ENCODE measurements around the gene LIPG.
A peak's percentile ranks its signal among the peaks of the same experiment; 100 is the strongest.
"Not testable (repeated sequence)": the region's sequence is repeated elsewhere in the genome, so short reads cannot be mapped to it uniquely, and the experiment has no call there.

LIPG gene

DNA sequence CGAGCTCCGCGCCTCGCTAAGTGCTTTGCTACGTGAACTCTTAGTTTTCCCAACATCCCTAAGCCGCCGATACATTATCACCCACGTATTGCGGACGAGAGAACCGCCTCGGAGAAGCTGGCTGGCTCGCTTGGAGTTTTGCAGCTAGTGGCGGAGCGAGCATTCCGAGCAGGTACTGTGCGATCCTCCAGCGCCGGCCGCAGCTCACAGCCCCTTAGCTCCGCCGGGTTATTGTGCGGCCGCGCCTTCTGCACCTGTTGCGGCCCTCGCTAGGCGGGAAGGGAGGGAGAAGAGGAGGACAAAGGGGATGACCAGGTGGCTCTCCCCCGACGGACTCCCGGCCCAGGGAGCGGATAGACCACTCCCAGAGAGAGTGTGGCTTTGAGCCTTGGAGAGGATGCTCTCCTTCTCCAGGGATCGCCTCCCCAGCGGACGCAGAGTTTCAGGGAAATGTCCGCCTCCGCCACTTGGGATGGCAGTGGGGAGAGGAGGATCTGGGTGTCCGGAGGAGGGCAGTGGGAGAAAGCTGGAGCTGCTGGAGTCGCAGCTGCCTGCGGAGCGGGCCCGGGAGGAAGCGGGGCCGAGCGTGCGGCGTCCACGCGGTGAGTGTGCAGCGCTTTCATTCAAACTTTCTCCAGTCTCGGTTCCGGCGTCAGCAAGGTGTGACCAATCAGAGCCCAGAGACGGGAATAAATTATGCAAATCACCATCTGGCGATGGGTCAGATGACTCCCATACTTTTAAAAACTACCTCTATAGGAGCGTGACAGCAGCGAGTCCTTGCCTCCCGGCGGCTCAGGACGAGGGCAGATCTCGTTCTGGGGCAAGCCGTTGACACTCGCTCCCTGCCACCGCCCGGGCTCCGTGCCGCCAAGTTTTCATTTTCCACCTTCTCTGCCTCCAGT lies at the start of gene LIPG:
Gene LIPG, plus strand, starts transcription at position 769 of the 905 bp plus-strand sequence. CDS start 252 bp downstream, outside the sequence.
- H3K4me3 ChIP-seq (ENCODE audit: low read depth, low read length) = peak within 1 kb of the TSS; percentile 14; the same call in 1 of the 2 replicates
- TF ChIP-seq, protein P1, sequence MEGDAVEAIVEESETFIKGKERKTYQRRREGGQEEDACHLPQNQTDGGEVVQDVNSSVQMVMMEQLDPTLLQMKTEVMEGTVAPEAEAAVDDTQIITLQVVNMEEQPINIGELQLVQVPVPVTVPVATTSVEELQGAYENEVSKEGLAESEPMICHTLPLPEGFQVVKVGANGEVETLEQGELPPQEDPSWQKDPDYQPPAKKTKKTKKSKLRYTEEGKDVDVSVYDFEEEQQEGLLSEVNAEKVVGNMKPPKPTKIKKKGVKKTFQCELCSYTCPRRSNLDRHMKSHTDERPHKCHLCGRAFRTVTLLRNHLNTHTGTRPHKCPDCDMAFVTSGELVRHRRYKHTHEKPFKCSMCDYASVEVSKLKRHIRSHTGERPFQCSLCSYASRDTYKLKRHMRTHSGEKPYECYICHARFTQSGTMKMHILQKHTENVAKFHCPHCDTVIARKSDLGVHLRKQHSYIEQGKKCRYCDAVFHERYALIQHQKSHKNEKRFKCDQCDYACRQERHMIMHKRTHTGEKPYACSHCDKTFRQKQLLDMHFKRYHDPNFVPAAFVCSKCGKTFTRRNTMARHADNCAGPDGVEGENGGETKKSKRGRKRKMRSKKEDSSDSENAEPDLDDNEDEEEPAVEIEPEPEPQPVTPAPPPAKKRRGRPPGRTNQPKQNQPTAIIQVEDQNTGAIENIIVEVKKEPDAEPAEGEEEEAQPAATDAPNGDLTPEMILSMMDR (IDR thresholded peaks at IDR 0.05; ENCODE audit: low read depth, low read length) = no peak

DNA sequence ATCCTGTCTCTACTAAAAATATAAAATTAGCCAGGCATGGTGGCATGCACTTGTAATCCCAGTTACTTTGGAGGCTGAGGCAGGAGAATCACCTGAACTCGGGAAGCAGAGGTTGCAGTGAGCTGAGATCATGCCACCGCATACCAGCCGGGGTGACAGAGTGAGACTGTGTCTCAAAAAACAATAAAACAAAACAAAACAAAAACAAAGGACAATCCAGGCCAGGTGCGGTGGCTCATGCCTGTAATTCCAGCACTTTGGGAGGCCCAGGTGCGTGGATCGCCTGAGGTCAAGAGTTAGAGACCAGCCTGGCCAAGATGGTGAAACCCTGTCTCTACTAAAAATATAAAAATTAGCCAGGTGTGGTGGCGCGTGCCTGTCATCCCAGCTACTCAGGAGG lies 49.0 kb upstream of the LIPG start:
- not testable (repeated sequence) for H3K4me3 ChIP-seq (ENCODE audit: low read depth, low read length)

DNA sequence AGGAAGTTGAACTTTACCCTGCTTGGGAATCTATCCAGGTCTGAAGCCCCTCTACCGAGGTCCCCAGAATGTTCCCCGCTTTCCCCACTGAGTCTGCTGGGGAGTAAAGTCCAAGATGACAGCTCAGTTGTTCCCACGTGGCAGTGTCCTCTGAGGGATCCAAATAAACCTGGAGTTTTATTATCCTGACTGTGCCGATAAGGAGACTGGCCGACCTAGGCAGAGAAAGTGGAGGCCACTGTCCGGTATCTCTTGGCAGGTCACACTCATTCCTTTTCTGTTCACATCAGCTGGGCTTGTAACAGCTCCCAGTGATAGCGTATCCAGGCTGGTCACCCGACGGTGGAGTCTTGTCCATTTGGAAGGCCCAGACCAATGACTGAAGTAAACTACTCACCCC lies 47.3 kb upstream of the LIPG start:
- TF ChIP-seq, protein P1 (IDR thresholded peaks at IDR 0.05; ENCODE audit: low read depth, low read length) = no peak
- no peak overlapping the region for H3K4me3 ChIP-seq (ENCODE audit: low read depth, low read length)

GRCh38 chr18:49515003-49515402 lies 46.9 kb upstream of the LIPG start:
- not testable (repeated sequence) for H3K4me3 ChIP-seq (ENCODE audit: low read depth, low read length)

GRCh38 chr18:49515516-49515915 lies 46.3 kb upstream of the LIPG start:
- H3K4me3 ChIP-seq (ENCODE audit: low read depth, low read length) = no peak overlapping the region
- TF ChIP-seq, protein P1 (IDR thresholded peaks at IDR 0.05; ENCODE audit: low read depth, low read length) = no peak

DNA sequence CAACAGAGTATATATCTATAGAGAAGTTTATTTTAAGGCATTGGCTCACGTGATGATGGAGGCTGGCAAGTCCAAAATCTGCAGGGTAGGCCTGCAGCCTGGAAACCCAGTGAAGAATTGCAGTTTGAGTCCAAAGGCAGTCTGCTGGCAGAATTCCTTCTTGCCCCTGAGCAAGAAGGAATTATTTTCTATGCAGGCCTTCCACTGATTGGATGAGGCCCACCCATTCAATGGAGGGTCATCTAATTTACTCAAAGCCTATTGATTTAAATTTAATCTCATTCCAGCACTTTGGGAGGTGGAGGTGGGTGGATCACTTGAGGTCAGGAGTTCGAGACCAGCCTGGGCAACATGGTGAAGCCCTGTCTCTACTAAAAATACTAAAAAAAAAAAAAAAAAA lies 44.4 kb upstream of the LIPG start:
- TF ChIP-seq, protein P1 (IDR thresholded peaks at IDR 0.05; ENCODE audit: low read depth, low read length) = no peak

DNA sequence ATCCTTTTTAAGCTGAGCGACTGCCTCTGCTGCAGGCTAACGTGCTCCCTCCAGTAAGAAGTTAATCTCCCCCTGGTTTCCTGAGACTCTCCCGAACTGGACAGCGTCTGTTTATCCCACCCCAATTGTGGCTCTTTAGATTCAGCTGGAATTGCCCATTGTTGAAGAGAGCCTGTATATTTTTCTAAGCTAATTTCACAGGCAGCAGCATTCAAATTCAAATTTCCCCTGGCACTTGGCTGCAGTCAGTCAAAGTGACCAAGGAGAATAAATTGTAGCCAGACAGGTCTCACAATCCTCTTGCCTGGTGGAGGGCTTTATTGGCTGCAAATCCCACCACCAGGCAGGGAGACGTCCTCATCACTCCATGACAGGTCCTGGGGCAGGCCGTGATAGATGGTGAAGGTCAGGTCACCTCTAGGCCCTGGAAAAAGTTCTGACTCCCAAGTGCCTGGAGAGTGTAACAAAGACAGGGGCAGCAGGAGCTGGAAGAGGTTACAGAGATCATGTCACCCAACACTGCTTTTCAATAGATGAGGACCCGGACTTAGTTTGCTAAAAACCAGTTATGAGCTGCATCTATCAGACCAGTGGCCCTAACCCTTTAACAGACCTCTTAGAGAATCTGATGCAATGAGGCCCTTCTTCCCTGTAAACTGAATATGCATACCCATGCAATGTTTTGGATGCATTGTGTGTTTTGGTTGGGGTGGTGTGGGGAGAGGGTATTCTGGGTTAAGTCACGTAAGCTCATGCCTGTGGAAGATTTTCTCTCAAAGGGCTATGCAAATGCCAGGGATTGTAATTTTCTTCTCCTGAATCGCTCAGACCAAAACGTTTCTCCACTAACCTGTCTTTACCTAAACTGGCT lies 42.5 kb upstream of the LIPG start:
- TF ChIP-seq, protein P1 (IDR thresholded peaks at IDR 0.05; ENCODE audit: low read depth, low read length) = no peak
- H3K4me3 ChIP-seq (ENCODE audit: low read depth, low read length) = no peak overlapping the region

More for the DNA sequence above, 44.4 kb upstream of the LIPG start:
- H3K4me3 ChIP-seq (ENCODE audit: low read depth, low read length) = no peak overlapping the region

GRCh38 chr18:49520661-49521145 lies 41.2 kb upstream of the LIPG start:
- TF ChIP-seq, protein P1 (IDR thresholded peaks at IDR 0.05; ENCODE audit: low read depth, low read length) = no peak
- no peak overlapping the region for H3K4me3 ChIP-seq (ENCODE audit: low read depth, low read length)
